IPS DF 6.9 (cell line): Measurements from ENCODE around the gene ATF1.
"Not testable (repeated sequence)": the region's sequence is repeated elsewhere in the genome, so short reads cannot be mapped to it uniquely, and the experiment has no call there.

Experiments
- DNase-seq: peaks from one replicate; pipeline ENCODE4 v3.0.0-alpha.2; 2013; ENCODE audit warnings: low read depth, low spot score
- H3K27ac ChIP-seq: one replicate; pipeline ENCODE4 v1.5.1; 2013; ENCODE audit warnings: low read length, control low read depth
- H3K27me3 ChIP-seq: 2 replicates; pipeline ENCODE4 v1.6.1; 2013; ENCODE audit warnings: mild to moderate bottlenecking, low read length; ENCODE audit not compliant: control insufficient read depth, insufficient read depth
- H3K36me3 ChIP-seq: 2 replicates; pipeline ENCODE4 v1.6.1; 2013; ENCODE audit warnings: low read length; ENCODE audit not compliant: control insufficient read depth, insufficient read depth
- H3K4me1 ChIP-seq: 2 replicates; pipeline ENCODE4 v1.6.1; 2013; ENCODE audit warnings: low read length; ENCODE audit not compliant: control insufficient read depth, insufficient read depth
- H3K4me3 ChIP-seq: 2 replicates; pipeline ENCODE4 v1.5.1; 2013; ENCODE audit warnings: mild to moderate bottlenecking, low read length
- H3K9me3 ChIP-seq: 2 replicates; pipeline ENCODE4 v1.6.1; 2013; ENCODE audit warnings: low read length, inconsistent platforms; ENCODE audit not compliant: control insufficient read depth, insufficient read depth
- WGBS: extraction: QIAGEN DNeasy Blood & Tissue Kit; methylation state at CpG from one replicate; pipeline ENCODE4 v1.1.7; 2013; ENCODE audit warnings: mixed read lengths, missing lambda C conversion rate; ENCODE audit not compliant: insufficient read length, insufficient coverage; 5-methylcytosine and 5-hydroxymethylcytosine counted together

Gene ATF1

GRCh38 chr12:50799908-50800307, 36.0 kb downstream of the ATF1 start:
- no peak for DNase-seq
- no peaks in the 10 kb centered on the region for H3K4me1 ChIP-seq
- no peak overlapping the region for H3K27ac ChIP-seq
- H3K27me3 ChIP-seq: no peaks in the 10 kb centered on the region
- H3K4me3 ChIP-seq: no peak overlapping the region
- H3K9me3 ChIP-seq: no peaks in the 10 kb centered on the region; the same call in 1 of the 2 replicates
- peaks cover 3% of the 10 kb centered on the region for H3K36me3 ChIP-seq
- WGBS: no CpG with 5 or more reads among the region's 2 CpGs

GRCh38 chr12:50803230-50803875, 39.5 kb downstream of the ATF1 start:
- WGBS: no CpG with 5 or more reads among the region's 2 CpGs
- Histone ChIP-seq H3K4me3 (no peak overlapping the region), H3K4me1 (no peaks in the 10 kb centered on the region), H3K27ac (no peak overlapping the region), H3K9me3 (no peaks in the 10 kb centered on the region; the same call in 1 of the 2 replicates), H3K36me3 (peaks cover 3% of the 10 kb centered on the region), H3K27me3 (no peaks in the 10 kb centered on the region)
- no peak for DNase-seq

GRCh38 chr12:50806176-50806575, 42.3 kb downstream of the ATF1 start:
- Histone ChIP-seq H3K9me3 (no peaks in the 10 kb centered on the region), H3K27ac (no peak overlapping the region), H3K27me3 (no peaks in the 10 kb centered on the region), H3K4me3 (no peak overlapping the region), H3K4me1 (no peaks in the 10 kb centered on the region), H3K36me3 (peaks cover 2% of the 10 kb centered on the region; the same call in 1 of the 2 replicates)
- no CpG with 5 or more reads among the region's 4 CpGs for WGBS
- DNase-seq: no peak

DNA sequence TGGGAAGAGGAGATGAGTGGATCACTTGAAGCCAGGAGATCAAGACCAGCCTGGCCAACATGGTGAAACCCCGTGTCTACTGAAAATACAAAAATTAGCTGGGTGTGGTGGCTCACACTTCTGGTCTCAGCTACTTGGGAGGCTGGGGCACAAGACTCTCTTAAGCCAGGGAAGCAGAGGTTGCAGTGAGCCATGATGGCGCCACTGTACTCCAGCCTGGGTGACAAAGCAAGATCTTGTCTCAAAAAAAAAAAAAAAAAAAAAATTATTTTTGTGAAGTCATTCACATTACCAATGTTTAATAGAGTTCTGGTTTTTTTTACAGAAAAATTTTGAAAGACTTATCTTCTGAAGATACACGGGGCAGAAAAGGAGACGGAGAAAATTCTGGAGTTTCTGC, 45.2 kb downstream of the ATF1 start:
- H3K27ac ChIP-seq, H3K36me3 ChIP-seq, DNase-seq, H3K9me3 ChIP-seq, H3K27me3 ChIP-seq, H3K4me1 ChIP-seq, H3K4me3 ChIP-seq: not testable (repeated sequence)
- no CpG with 5 or more reads among the region's 4 CpGs for WGBS

GRCh38 chr12:50814921-50815320, 51.0 kb downstream of the ATF1 start:
- H3K27me3 ChIP-seq, H3K4me3 ChIP-seq, H3K36me3 ChIP-seq, H3K4me1 ChIP-seq, DNase-seq, H3K27ac ChIP-seq, H3K9me3 ChIP-seq: not testable (repeated sequence)
- no CpG with 5 or more reads among the region's 7 CpGs for WGBS

DNA sequence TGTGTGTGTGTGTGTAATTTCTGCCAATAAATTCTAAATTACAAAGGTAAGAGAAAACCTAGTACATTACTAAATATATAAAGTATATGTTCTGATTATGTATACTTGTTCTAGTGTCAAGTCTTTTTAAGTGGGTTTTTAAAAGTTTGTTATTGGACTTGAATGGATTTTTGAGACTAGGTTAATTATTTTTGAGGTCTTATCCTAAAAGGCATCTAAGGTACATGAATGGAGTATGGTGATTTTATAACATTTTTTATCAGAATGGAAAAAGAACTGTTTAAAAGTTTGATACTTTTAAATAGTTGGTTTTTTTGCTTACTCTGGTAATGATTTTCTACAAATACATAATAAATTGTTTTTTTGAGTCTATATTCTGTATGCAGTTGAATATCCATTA, 56.3 kb downstream of the ATF1 start:
- H3K36me3 ChIP-seq: no peaks in the 10 kb centered on the region

DNA sequence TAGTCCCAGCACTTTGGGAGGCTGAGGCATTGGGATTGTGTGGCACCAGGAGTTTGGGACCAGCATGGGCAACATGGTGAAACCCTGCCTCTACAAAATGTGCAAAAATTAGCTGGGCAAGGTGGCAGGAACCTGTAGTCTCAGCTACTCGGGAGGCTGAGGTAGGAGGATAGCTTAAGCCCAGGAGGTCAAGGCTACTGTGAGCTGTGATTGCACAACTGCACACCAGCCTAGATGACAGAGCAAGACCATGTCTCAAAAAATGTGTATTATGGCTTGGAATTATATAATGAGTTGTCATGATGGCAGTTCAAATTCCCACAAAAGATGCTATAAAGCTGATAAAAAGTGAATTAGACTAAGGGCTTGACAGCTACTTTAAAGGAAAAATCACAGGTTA, 58.2 kb downstream of the ATF1 start:
- no peaks in the 10 kb centered on the region for H3K4me1 ChIP-seq
- WGBS: no CpG with 5 or more reads among the region's 1 CpG
- H3K27me3 ChIP-seq: no peaks in the 10 kb centered on the region
- no peak for DNase-seq
- H3K9me3 ChIP-seq: no peaks in the 10 kb centered on the region
- H3K27ac ChIP-seq: no peak overlapping the region
- no peak overlapping the region for H3K4me3 ChIP-seq
- no peaks in the 10 kb centered on the region for H3K36me3 ChIP-seq

More for the DNA sequence above, 56.3 kb downstream of the ATF1 start:
- no peak for DNase-seq
- Histone ChIP-seq H3K27me3 (no peaks in the 10 kb centered on the region), H3K4me3 (no peak overlapping the region), H3K4me1 (no peaks in the 10 kb centered on the region), H3K27ac (no peak overlapping the region), H3K9me3 (no peaks in the 10 kb centered on the region)

GRCh38 chr12:50823724-50824123, 59.8 kb downstream of the ATF1 start:
- H3K27ac ChIP-seq, H3K36me3 ChIP-seq, H3K9me3 ChIP-seq, H3K4me1 ChIP-seq, H3K27me3 ChIP-seq, DNase-seq, H3K4me3 ChIP-seq: not testable (repeated sequence)
- no CpG with 5 or more reads among the region's 11 CpGs for WGBS

- H3K27ac ChIP-seq: no peak overlapping the region
- no peak overlapping the region for H3K4me3 ChIP-seq
- no peaks in the 10 kb centered on the region for H3K36me3 ChIP-seq
- no peak for DNase-seq
- H3K4me1 ChIP-seq: no peaks in the 10 kb centered on the region
- no peaks in the 10 kb centered on the region for H3K27me3 ChIP-seq
- WGBS: no CpG with 5 or more reads among the region's 4 CpGs
- no peaks in the 10 kb centered on the region for H3K9me3 ChIP-seq
These were observed 61.0 kb downstream of the ATF1 start for GRCh38 chr12:50824914-50825313.

GRCh38 chr12:50825372-50825838, 61.5 kb downstream of the ATF1 start:
- no peaks in the 10 kb centered on the region for H3K9me3 ChIP-seq
- no peak overlapping the region for H3K27ac ChIP-seq
- H3K27me3 ChIP-seq: no peaks in the 10 kb centered on the region
- H3K4me3 ChIP-seq: no peak overlapping the region
- no CpG with 5 or more reads among the region's 2 CpGs for WGBS
- H3K4me1 ChIP-seq: no peaks in the 10 kb centered on the region
- no peaks in the 10 kb centered on the region for H3K36me3 ChIP-seq
- DNase-seq: no peak

DNA sequence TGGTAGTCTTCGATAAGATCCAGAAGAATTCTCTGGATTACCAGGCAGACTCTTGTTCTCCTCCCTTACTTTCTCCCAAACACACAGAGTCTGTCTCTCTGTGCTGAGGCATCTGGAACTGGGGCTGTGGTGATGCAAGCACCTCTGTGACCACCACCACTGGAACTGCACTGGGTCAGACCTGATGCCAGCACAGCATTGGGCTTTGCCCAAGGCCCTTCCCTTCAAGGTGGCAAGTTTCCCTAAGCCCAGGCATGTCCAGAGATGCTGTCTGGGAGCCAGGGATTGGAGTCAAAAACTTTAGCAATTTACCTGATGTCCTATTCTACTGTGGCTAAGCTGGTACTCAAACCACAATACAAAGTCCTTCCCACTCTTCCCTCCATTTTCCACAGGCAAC, 64.2 kb downstream of the ATF1 start:
- WGBS: no CpG with 5 or more reads among the region's 1 CpG
- Histone ChIP-seq H3K27ac (no peak overlapping the region), H3K4me1 (no peaks in the 10 kb centered on the region), H3K9me3 (no peaks in the 10 kb centered on the region), H3K27me3 (no peaks in the 10 kb centered on the region), H3K4me3 (no peak overlapping the region), H3K36me3 (no peaks in the 10 kb centered on the region)
- DNase-seq: no peak
